Activated T-cell treated with anti-CD3 and anti-CD28 coated beads for 1 hour (primary cell): ENCODE data around the gene CDH6.

Experiments used
- DNase-seq: peaks from one replicate; pipeline ENCODE4 v3.0.0-alpha.2; 2020; ENCODE audit warnings: low read depth

Gene CDH6

GRCh38 chr5:31193591-31194467 lies at the start of gene CDH6:
CDH6 (plus strand) TSS chr5:31193686; CDS start chr5:31267474, 73,788 bp downstream.
- DNase-seq: no peak

- no peak for DNase-seq
These were observed 49.1 kb upstream of the CDH6 start for GRCh38 chr5:31144364-31144763.

- no peak for DNase-seq
These were observed 44.5 kb upstream of the CDH6 start for GRCh38 chr5:31148959-31149475.

GRCh38 chr5:31153521-31153920 lies 40.0 kb upstream of the CDH6 start:
- no peak for DNase-seq

- no peak for DNase-seq
These were observed 36.8 kb upstream of the CDH6 start for GRCh38 chr5:31156631-31157160.

GRCh38 chr5:31157720-31158119 lies 35.8 kb upstream of the CDH6 start:
- no peak for DNase-seq

DNA sequence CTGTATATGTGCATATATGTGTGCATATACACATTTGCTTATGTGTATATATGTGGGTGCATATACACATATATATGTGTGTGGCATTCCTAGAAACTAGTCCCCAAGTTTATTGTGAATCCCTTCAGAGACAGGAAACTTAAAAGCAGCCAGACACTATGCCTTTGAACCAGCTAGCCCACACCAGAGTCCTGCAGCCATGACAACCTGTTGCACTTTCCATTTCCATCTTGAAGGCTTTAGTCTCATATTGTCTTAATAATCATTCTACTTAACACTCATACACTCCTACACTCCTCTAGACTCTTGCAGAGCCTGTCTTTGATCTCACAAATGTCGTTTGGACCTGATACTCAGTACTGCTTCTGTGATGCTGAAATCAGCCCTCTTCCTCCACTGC lies 34.8 kb upstream of the CDH6 start:
- no peak for DNase-seq

- no peak for DNase-seq
These were observed 31.7 kb upstream of the CDH6 start for GRCh38 chr5:31161781-31162181.

DNA sequence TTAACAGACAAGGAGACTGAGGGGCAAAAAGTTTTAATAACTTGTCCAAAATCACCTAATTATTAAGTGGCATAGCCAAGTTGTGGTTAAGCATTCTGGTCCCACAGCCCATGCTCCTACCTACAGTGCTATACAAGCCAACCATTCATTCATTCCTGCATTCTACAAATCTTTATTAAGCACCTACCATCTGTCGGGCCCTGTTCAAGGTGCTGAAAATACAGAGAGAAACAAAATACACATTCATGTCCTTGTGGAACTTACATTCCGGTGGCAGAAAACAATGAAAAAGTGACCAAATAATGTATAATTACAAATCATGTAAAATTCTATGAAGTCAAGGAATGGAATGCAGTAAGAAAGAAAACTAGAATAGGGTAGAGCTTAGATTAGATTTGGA lies 27.8 kb upstream of the CDH6 start:
- no peak for DNase-seq

DNA sequence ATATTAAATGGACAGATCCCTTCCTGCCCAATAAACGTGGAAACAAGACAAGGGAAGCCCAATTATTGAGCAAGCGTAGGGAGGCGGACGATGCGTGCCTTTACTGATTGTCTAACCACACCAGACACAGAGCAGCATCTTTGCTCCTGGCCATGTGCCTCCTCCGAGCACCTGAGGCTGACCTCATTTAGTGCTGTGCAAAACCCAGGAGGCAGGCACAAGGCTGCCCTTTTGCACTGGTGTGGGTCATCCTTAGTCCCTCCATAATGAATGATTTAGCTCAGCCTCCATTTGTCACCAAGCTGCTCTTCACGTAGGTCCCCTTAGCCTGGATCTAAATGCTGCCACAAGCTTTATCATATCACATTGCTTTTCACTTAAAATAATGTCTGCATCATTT lies 24.1 kb upstream of the CDH6 start:
- DNase-seq: no peak

- DNase-seq: no peak
These were observed 20.6 kb upstream of the CDH6 start for GRCh38 chr5:31172881-31173280.

- no peak for DNase-seq
These were observed 19.9 kb upstream of the CDH6 start for GRCh38 chr5:31173614-31174013.

GRCh38 chr5:31181376-31181987 lies 12.0 kb upstream of the CDH6 start:
- no peak for DNase-seq

GRCh38 chr5:31182136-31182535 lies 11.3 kb upstream of the CDH6 start:
- no peak for DNase-seq

- no peak for DNase-seq
These were observed 7.5 kb upstream of the CDH6 start for GRCh38 chr5:31185951-31186350.

- DNase-seq: no peak
These were observed 6.7 kb upstream of the CDH6 start for GRCh38 chr5:31186672-31187267.

GRCh38 chr5:31187591-31187990 lies 5.9 kb upstream of the CDH6 start:
- DNase-seq: no peak

DNA sequence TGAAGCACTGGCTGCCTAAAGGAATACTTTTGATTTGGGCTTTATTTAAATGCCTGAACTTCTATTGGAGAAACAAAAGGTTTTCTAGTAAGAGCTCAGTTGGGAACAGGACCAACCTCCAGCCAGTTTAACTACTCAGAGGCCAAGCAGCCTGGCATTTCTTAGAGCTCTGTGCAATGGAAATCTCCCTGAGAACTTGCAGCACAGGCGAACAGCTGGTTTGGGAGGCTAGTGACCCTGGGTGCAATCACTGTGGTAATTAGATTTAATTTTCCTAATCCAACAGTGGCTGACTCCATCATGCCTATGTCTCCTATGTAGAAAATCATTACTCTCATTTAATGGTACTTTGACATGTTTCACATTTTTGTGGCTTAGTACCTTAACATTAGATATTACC lies 1.0 kb upstream of the CDH6 start:
- no peak for DNase-seq

GRCh38 chr5:31193116-31193515 lies 370 bp upstream of the CDH6 start:
- no peak for DNase-seq

GRCh38 chr5:31194468-31194813 lies 955 bp downstream of the CDH6 start:
- no peak for DNase-seq

DNA sequence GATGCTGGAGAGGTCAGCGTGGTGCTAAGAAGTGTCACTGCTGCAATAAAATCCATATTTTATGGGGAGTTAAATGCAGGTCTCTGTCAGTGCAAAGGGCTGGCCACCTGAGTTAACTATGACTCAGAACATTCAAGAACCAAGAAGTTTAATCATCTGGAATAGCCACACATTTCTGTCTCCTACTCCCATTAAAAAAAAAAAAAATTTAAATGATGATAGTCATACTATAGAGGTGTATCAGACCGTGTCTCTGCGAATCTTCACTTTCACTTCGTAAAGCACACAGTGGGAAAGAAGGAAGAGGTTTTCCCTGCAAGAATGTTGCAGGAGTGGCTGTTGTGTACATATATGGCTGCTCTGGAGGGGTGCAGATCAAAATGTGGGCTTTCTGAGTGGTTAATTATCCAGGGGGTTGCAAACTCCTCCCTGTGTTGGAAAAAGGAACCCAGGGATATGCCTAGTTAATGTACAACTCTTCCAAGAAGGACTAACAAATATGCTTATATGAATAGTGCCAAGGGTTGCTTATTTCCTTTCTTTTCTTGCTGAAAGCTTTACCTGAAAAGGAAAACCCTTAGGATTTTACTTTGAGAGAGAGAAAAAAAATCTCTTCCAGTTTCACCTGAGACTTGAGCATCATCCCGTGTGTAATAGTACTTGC lies 1.5 kb downstream of the CDH6 start:
- no peak for DNase-seq

GRCh38 chr5:31196309-31196708 lies 2.8 kb downstream of the CDH6 start:
- no peak for DNase-seq
